NCI-H1048 (cell line): Measurements from ENCODE around the gene CNTNAP5.

Source experiments
- DNase-seq: peaks from one replicate; lab custom pipeline; 2025; lab: John Stamatoyannopoulos, UW

CNTNAP5 gene

DNA sequence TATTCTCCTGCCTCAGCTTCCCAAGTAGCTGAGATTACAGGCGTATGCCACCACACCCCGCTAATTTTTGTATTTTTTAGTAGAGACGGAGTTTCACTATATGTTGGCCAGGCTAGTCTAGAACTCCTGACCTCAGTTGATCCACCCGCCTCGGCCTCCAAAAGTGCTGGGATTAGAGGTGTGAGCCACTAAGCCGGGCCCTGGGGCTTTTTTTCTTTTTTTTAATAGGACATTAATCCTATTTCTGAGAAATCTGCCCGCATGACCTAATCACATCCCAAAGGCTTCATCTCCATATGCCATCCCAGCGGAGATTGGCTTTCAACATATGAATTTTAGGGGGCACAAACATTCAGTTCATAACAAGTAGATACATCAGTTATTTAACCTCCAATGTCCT lies 128.6 kb downstream of the CNTNAP5 start:
- no peak for DNase-seq

DNA sequence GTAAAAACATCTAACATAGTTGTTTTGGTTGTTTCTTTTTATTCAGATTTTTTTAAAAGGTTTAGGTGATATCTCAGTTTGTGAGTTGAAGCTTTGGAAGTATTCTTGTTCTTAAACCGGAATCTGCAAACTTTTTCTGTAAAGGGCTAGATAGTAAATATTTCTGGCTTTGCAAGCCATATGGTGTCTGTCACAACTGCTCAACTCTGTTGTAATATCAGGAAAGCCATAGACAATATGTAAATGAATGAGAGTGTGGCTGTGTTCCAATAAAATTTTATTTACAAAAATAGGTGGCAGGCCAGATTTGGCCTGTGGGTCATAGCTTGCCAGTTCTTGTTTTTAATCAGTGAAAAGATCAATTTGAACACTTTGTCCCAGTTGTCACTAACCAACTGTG lies 134.1 kb downstream of the CNTNAP5 start:
- no peak for DNase-seq

DNA sequence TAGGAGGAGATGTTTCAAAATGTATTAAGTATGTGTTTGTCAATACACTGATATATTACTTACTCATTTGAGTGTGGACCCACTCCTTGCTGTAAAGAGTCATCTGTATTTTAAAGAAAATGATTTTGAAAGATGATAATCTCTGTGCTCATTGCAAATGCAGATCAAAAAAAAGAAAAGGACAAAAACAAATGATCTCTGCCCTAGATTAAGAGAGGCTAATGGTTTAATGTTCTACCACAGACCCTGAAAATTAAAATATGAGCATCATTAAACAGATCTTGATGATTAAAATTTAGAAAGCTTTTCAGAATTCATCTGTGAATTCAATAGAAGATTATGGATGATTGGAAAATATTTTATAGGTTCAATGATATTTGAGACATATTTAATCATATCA lies 136.5 kb downstream of the CNTNAP5 start:
- DNase-seq, result no peak

DNA sequence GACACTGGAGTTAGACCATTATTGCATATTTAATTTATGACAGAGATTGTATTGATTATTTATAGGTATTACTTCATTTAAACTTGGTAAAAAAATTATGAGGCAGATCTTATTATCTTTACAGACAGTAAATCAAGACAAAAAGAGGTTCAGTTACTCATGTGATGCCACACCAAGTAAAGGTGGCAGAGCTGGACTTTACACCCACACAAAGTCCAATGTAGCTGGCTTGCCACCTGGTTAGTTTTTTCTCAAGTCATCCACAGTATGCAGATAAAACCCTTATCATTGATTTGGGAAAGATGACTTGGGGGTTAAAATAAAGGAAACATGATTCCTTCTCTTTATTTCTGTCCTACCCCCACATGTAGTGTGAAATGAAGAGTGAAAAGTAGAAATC lies 137.2 kb downstream of the CNTNAP5 start:
- DNase-seq, result no peak

DNA sequence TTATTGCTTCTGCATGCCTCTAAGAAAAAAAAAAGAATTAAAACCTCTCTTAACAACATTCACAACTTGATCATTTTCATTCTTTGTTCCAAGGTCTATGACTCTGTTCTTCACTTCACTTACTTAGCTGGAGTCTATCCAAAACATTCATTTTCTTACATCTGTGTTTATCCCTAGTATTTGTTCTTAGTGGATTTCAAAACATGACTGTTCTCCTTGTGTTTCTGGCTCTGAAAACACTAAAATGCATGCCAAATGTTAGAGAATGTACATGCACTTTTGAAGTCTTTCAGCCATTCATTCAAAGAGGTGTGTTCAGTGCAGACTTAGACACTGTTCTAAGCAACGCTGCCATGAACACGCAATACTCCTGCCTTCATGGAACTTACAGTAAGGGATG lies 138.8 kb downstream of the CNTNAP5 start:
- DNase-seq, result no peak

DNA sequence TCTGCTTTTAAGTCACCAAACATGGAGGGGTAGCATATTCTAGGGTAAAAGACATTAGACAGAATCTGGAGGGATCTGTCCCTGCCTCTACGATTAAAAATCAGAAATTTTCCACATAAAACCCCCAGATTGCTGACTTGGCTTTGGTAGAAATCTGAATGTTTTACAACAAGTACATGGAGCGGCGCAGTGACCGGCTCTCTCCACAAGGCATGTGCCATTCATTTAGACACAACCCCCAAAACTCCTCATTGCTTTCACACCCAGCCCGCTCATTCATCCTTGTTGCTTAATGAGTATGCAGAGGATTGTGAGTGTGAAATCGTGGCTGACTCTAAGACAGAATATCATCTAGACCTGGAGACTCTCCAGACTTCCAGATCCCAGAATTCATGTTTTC lies 140.6 kb downstream of the CNTNAP5 start:
- DNase-seq, result no peak

DNA sequence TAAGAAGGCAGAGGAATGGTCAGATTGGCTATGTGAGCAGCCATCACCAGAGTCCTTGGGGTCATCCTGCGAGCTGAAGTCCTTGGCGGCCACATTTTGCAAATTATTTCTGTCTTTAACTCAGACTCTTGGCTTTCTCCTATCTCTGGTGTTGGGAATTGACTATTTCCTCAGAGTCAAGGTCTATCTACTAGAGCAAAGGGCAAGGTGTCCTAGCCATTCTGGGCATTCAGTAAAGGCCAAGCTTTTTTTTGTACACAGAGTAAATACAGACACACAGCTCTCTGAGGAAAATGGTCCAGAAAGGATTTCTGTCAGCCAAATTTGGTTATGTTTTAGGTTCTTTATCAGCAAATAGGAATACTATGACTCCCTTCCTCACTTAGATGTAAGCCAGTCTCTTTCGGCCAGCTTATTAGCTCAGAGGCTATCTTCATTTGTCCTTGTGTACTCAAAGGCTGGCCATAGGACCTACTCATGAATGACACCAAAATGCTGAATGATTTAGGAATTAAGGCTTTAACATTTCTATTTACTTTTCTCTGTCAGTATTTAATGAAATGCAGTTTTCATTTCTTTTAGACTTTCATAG lies 146.5 kb downstream of the CNTNAP5 start:
- no peak for DNase-seq

DNA sequence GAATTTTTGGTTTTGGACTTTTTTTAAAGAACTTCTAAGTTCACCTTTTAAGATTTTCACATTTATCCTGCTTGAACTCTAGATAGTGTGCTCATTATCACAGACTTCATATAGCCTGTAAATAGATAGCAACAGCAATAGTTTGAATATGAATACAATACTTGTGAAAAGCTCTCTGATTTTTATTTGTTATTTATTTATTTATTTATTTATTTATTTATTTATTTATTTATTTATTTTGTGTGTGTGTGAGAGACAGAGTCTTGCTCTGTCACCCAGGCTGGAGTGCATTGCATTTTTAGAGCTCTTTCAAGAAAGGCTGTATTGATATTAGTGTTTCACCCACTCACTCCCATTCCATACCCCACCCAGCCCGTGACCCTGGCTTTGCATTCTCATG lies 153.6 kb downstream of the CNTNAP5 start:
- no peak for DNase-seq

DNA sequence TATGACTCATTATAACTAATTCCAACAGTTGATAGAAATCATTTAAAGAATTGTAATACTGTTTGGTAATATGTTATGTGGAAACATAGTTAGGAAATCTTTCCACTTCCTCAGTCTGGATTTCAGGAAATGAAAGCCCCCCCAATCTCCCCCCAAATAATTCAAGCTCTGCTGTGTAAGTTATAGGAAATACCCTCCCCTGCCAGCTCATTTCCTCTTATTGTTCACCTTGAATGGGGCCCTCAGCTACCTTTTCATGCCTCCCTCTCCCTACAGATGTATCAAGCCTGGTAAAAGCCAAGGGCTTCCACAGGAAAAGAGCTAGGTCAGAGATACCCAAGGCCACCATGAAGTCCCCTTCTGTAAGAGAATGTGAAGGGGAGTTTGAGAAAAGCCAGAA lies 155.5 kb downstream of the CNTNAP5 start:
- no peak for DNase-seq

DNA sequence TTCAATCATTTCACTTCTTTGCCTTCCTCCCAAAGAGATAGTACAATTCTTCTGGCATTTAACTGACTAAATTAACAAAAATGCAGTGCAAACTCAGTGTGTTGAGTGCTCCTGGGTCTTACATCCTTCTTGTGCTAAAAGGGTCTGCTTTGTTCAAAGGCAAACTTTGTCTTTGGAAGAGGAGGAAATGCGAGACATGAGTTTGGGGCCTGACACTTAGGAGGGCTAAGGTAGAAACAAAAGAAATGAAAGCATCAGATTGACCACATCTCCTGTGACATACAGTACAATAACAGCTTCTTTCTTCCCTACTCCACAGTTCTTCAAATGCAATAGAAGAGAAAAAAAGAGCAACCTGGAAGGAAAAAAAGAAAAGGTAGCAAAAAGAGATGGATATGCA lies 161.7 kb downstream of the CNTNAP5 start:
- DNase-seq, result no peak

DNA sequence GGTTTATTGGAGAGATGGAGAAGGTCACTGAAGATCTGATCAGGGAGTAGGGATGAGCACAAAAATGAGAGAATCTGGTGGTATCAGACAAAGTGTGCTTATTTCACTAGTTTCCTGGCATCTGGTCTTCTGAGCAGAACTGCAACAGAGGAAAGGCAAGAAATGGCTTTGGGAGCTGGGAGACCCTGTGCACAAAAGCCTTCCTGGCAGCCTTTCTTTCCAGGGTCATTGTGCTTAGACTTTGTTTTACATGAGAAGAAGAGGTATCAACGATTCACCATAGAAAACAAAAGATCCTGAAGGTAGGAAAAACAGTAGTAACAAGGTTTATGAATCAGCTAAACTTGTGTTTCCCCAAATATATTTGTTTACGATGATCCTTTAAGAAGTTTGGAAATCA lies 162.9 kb downstream of the CNTNAP5 start:
- DNase-seq, result no peak

DNA sequence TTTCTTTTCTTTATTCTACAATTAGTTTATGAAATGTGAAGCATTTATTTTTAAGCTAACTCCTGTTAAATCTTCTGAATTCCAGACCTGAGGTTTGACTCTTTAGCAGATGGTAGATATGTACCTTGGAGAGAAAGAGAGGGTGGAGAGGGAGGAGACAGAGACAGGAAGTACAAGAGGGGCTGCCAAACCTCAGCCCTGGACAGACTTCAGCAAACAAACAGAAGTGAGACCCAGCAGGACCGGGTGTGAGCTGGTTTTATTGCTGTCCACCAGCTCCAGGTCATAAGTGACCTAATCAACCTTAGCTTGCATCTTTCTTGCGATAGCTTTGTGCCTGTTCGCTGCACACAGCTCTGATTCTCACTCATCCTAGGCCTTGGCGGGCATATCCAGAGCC lies 168.6 kb downstream of the CNTNAP5 start:
- no peak for DNase-seq

DNA sequence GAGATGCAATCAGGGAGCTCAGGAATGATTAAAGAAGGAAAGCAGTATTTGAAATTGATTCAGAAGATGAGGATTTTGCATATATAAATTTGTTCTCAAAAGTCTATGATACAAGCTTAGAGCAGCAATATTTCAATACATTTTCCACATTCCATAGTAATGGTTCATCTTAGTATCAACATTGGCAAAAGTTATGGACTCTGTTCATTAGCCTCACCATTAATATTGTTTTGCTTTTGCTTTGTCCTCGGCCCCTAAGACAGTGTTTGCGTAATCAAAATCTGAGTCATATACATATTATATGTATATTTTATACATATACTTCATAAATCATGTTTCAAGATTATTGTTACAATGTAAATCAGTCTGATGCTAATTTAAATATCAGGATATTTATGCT lies 176.6 kb downstream of the CNTNAP5 start:
- DNase-seq, result no peak

DNA sequence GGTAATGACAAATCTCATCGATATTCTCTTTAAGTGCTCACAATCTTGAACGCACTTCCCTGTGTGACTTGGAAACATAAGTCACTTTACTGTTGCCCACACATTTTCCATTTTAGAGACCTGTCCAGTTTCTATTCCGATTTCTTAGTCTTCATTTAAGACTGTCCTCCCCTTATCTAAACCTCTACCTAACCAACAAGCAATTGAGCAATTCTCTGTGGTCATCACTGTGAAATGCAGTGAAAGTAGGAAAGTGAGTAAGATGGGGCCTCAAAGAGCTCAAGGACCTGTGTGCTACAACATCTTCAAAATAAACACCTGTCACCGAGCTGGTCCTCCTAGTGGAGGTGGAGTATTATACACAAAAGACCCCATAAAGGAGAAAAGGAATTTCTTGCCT lies 184.4 kb downstream of the CNTNAP5 start:
- DNase-seq, result no peak

DNA sequence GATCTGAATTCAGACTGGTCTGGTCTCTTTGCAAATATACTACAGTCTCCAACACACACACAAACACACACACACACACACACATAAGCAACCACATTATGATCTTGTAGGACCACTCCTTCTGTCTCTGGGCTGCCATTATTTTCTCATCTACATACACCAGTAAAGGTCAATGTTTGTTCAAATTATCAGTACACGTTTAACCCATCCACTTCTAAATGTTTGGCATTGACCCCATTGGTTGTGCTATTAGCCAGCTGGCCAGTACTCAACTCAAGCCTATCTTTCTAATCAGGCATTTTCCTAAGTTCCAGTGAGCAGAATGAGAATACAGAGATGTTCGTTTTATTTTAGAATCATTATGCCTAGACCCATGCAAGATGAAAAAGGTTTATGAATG lies 186.4 kb downstream of the CNTNAP5 start:
- DNase-seq, result no peak

DNA sequence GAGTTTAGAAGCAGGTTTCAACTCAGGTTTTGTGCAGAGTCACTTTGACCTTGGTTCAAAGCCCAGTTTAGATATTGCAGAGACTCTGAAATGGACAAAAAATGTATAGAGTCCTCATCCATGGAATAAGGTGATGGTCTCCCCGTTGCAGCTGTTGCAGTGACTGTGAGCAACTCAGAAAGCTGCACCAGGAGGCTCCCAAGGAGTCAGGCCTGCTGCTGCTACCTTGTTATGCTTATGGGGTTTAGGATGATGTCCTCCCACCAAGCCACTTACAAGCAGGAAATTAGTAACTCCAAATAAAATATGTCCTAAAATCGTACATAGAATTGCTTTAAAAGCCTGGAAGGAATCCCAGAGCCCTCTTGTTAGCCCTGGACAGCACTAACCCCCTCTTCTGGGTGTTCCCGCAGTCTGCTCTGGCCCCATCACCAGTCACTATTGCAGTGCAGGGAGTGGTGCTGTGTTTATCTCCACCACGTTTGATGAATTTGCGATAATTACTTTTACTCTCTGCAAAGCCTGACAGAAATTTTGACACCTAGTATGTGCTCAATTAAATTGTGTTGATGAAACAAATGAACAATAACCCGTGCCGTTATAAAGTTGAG lies 189.0 kb downstream of the CNTNAP5 start:
- DNase-seq, result no peak

DNA sequence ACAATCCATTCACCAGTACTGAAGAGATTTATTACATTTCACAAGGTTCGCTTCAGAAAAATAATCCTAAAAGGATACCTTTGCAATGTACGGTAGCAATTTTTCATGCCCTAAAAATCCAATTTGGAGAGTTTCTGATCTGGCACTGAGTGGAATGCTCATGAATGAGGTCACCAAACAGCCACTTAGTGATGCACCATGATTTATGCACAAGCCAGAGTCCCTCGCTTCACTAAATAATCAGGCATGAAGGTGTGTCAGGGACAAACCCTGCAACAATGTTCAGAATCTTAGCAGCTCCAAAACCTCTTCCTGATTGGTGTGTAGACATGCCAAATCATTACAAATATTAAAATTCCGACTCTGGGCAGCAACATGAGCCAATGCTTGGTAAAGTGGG lies 221.1 kb downstream of the CNTNAP5 start:
- no peak for DNase-seq

DNA sequence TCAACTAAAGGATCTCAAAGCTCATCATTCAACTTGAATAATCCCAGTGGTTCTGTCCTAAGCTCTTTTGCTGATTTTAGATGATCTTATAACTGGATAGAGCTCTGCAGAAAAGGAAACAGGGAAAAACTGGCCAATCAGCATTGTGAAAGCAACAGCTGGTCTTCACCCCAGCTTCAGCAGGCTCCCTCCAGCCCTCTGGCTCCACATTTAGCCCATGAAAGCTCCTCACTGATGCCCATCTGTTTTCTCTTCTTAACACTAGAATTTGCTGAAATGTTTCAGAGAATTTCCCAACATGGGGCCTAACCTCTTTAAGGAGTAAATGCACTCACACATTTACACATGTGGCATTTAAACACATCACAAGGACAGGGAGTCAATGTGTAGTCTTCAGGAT lies 223.3 kb downstream of the CNTNAP5 start:
- DNase-seq, result no peak

DNA sequence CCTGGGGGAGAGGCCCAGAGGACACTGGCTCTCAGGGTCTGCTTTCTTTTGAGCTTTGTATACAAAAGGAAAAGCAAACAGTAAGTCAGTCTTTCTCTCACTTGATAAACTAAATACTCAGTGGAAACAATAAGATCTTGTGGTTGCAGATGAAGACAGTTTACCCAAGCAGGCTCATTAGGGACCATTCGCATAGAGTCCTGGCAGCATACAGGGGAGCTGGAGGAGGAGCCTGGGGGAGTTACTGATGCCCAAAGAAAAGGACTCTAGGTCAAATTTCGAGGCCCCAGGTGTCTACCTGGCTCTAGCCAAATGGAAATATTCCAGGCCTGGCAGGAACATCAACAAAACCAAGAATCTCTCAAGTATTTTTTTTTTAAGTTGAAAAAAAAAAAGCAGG lies 225.3 kb downstream of the CNTNAP5 start:
- no peak for DNase-seq

DNA sequence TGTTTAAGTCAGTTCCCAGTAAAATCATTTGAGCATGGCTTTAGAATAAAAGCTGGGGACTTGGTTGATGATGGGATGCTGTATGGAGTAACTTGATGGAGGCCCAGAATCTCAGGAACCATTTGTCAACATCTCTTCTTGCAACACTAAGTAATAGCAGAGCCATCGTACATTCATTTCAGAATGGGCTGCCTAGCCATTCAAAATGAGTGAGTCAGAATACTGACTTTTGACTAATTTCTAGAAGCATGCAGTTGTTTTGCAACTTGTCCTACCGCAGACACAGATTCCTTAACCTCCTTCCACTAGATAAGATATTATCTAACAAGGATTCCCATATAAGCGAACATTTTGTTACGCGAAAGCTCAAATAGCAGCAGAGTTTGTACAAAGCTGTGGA lies 229.5 kb downstream of the CNTNAP5 start:
- DNase-seq, result no peak

DNA sequence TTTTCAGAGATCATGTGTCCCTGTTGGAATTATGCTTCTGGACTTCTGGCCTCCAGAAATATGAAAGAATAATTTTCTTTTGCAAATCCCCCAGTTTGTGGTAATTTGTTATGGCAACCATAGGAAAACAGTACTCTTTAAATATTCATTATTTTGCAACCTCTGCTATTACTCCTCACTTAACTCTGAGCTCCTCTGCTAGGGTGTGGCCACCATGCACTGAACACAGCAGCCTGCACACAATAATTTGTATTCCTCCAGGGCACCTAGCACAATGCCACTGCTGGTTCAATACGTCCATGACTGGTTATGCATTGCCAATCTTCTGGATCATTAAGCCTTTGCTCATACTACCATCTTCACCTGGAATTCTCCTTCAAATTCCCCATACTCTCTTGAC lies 232.0 kb downstream of the CNTNAP5 start:
- no peak for DNase-seq

DNA sequence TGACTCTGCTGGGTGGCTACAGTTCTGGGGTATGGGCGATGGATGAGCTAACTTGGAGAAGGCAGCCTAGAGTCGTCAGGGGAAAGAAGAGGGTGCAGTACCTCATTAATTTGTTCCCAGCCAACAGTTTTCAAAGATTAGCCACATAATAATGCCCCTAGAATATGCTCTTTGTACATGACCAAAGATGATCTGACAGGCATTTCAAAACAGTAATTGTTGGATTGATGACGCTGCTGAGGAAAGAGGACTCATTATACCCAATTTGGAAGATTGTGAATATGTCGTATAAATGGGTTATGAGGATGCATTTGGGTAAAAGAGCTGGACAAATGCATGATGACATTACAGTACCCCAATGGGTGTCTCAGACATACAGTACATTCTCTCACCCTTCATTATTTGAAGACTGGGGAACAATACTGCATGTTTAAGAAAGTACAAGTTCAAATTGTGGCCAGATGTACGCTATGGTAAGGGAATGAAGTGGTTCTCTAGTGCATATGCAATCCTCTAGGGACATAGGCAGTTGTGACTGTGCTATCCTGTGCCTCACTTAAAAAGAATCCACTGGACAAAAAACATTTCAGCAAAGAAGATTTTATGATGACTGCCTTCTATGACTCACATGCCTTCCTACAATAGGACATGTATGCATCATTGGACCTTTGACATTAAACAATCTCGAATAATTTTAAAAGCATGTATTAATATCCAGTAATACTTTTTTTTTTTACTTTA lies 233.2 kb downstream of the CNTNAP5 start:
- DNase-seq, result no peak

DNA sequence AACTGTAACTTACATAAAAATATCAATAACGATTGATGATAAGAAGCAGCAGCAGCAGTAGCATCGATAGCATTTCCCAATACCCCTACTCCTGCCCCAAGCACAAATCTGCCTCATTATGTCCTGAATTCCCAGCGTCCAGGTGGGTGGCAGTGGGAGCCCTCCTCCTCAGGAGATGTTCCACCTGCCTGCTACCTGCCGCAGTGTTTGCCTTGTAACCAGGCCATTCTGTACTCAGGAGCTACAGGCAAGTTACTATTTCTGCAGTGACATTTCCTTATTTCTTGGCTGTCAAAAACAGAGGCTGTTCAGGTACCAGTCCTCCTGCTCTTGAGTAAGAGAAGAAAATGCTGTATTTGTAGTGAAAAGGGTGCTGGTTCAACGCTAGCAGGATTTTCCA lies 236.4 kb downstream of the CNTNAP5 start:
- no peak for DNase-seq

DNA sequence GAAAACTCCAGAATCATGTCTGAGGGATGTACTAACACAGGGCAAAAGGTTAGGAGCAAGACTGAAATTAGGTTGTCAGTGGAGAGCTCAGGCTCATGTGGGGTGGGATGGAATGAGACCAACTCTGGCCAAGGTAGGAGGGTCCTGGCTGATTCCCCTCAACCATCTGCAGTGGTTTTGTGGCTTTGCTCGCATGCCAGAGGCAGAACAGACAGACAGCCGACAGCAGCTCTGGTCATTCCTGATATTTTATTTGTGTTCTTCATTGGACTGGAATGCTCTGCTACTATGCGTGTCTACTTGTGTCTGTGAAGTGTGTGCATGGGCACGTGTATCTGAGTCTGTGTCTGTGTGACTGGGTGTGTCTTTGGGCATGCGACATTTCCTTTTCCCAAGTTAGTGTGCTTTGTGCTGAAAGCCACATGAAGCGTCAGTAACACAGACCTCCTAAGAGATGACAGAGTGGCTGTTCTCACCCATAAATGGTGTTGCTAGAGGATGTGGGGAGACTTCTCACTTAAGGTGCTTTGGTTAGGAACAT lies 239.5 kb downstream of the CNTNAP5 start:
- DNase-seq, result no peak
